Measurements from ENCODE around the gene PNPLA2. TPM values are rescaled to one million over a fixed set of nuclear protein-coding genes. Genes with fewer than 3 reads are reported as not detected.

PNPLA2 gene
- total RNA-seq, 1 donor from 2014 or later: 40.5 TPM

DNA sequence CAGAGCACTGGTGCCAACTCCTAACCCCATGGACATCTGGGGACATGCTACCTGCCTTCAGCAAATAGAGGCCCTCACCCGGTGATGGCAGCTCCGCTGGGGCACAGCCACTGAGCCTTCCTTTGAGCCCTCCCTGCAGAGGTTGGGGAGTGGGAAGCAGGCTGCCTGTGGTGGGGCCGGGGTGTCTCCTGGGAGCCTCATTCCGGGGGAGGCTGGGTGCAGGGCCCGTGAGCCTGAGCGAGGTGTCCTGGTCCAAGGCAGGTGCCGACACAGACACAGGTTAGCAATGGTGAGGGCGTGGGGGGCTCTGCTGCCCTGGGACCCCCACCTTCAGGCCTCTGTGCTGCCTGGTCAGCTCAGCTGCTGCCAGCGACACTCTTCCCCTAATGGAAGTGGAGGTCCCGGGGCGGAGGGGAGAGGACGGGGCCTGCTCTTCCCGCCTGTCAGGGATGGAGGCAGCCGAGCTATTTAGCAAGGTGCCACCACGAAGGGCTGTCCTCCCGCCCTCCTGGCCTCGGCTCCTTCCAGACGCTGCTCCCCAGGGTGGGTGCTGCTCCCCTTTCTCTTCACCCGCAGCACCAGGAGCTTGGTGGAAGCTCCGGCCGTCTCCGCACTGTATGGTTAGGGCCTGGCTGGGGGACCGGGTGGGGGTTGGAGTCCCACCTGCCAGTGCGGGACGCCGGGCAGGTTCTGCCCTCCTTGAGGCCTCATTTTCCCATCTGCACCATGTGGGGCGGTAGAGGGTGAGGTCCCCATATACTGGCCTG, 35.2 kb downstream of the PNPLA2 start:
- DNase-seq (ENCODE audit: low spot score): no peak
- peaks cover 14% of the 10 kb centered on the region for H3K27me3 Mint-ChIP-seq (ENCODE audit: unreplicated experiment)

GRCh38 chr11:854601-855329, 36.1 kb downstream of the PNPLA2 start:
- no peaks in the 10 kb centered on the region for H3K9me3 Mint-ChIP-seq (ENCODE audit: unreplicated experiment)
- peaks cover 4% of the 10 kb centered on the region for H3K4me1 Mint-ChIP-seq (ENCODE audit: unreplicated experiment)
- no peak overlapping the region for H3K27ac Mint-ChIP-seq (ENCODE audit: unreplicated experiment)
- DNase-seq (ENCODE audit: low spot score): no peak
- peaks cover 17% of the 10 kb centered on the region for H3K27me3 Mint-ChIP-seq (ENCODE audit: unreplicated experiment)
- no peak for TF ChIP-seq CTCF (IDR thresholded peaks at IDR 0.05; ENCODE audit: unreplicated experiment)
- H3K36me3 Mint-ChIP-seq (ENCODE audit: low read depth, unreplicated experiment): peaks cover 4% of the 10 kb centered on the region
- no peak overlapping the region for H3K4me3 Mint-ChIP-seq (ENCODE audit: unreplicated experiment)

More for the DNA sequence above, 35.2 kb downstream of the PNPLA2 start:
- H3K4me3 Mint-ChIP-seq (ENCODE audit: unreplicated experiment): no peak overlapping the region
- H3K4me1 Mint-ChIP-seq (ENCODE audit: unreplicated experiment): peaks cover 4% of the 10 kb centered on the region
- H3K27ac Mint-ChIP-seq (ENCODE audit: unreplicated experiment): no peak overlapping the region
- no peaks in the 10 kb centered on the region for H3K9me3 Mint-ChIP-seq (ENCODE audit: unreplicated experiment)
- TF ChIP-seq CTCF (IDR thresholded peaks at IDR 0.05; ENCODE audit: unreplicated experiment): no peak
- H3K36me3 Mint-ChIP-seq (ENCODE audit: low read depth, unreplicated experiment): peaks cover 4% of the 10 kb centered on the region

GRCh38 chr11:855330-855674, 36.6 kb downstream of the PNPLA2 start:
- peaks cover 17% of the 10 kb centered on the region for H3K27me3 Mint-ChIP-seq (ENCODE audit: unreplicated experiment)
- TF ChIP-seq CTCF (IDR thresholded peaks at IDR 0.05; ENCODE audit: unreplicated experiment): no peak
- no peak for DNase-seq (ENCODE audit: low spot score)
- no peak overlapping the region for H3K27ac Mint-ChIP-seq (ENCODE audit: unreplicated experiment)
- peaks cover 4% of the 10 kb centered on the region for H3K36me3 Mint-ChIP-seq (ENCODE audit: low read depth, unreplicated experiment)
- H3K4me1 Mint-ChIP-seq (ENCODE audit: unreplicated experiment): peaks cover 4% of the 10 kb centered on the region
- no peaks in the 10 kb centered on the region for H3K9me3 Mint-ChIP-seq (ENCODE audit: unreplicated experiment)
- no peak overlapping the region for H3K4me3 Mint-ChIP-seq (ENCODE audit: unreplicated experiment)

DNA sequence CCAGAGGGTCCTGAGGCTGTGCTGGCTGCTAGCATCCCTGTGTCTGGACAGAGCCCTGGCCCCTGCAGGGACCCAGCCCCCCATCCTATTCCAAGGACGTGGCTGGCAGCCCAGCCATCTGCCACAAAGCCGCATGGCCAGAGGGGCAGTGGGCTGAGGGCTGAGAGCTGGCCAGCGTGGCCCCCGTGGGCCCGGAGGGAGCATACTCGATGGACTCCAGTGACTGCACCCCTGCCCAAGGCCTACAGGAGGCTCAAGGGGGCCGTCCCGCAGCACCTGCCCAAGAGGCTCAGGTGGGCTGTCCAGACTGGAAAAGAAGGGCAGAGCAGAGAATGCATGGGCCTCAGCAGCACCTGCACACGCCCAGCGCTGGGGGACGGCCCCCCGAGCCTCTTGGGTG, 37.1 kb downstream of the PNPLA2 start:
- peaks cover 17% of the 10 kb centered on the region for H3K27me3 Mint-ChIP-seq (ENCODE audit: unreplicated experiment)
- H3K36me3 Mint-ChIP-seq (ENCODE audit: low read depth, unreplicated experiment): peaks cover 4% of the 10 kb centered on the region
- no peak overlapping the region for H3K4me3 Mint-ChIP-seq (ENCODE audit: unreplicated experiment)
- DNase-seq (ENCODE audit: low spot score): no peak
- no peaks in the 10 kb centered on the region for H3K9me3 Mint-ChIP-seq (ENCODE audit: unreplicated experiment)
- H3K4me1 Mint-ChIP-seq (ENCODE audit: unreplicated experiment): peaks cover 4% of the 10 kb centered on the region
- no peak overlapping the region for H3K27ac Mint-ChIP-seq (ENCODE audit: unreplicated experiment)
- no peak for TF ChIP-seq CTCF (IDR thresholded peaks at IDR 0.05; ENCODE audit: unreplicated experiment)

GRCh38 chr11:856397-856796, 37.7 kb downstream of the PNPLA2 start:
- Mint-ChIP-seq H3K4me1 (ENCODE audit: unreplicated experiment) (peaks cover 4% of the 10 kb centered on the region), H3K27ac (ENCODE audit: unreplicated experiment) (no peak overlapping the region), H3K36me3 (ENCODE audit: low read depth, unreplicated experiment) (peaks cover 4% of the 10 kb centered on the region), H3K27me3 (ENCODE audit: unreplicated experiment) (peaks cover 21% of the 10 kb centered on the region), H3K9me3 (ENCODE audit: unreplicated experiment) (no peaks in the 10 kb centered on the region), H3K4me3 (ENCODE audit: unreplicated experiment) (no peak overlapping the region)
- no peak for TF ChIP-seq CTCF (IDR thresholded peaks at IDR 0.05; ENCODE audit: unreplicated experiment)
- no peak for DNase-seq (ENCODE audit: low spot score)
